HG02870 (cell line): Measurements from ENCODE around the gene LRRC36.

Source experiments
- ATAC-seq: cut with Tn5 transposase; IDR thresholded peaks from one replicate; pipeline ENCODE4 v1.9.1; 2021; ENCODE audit warnings: mild to moderate bottlenecking, moderate library complexity; ENCODE audit not compliant: unreplicated experiment

The LRRC36 gene

GRCh38 chr16:67291461-67291860 lies 35.2 kb upstream of the LRRC36 start:
- no peak for ATAC-seq

GRCh38 chr16:67294171-67294757 lies 32.4 kb upstream of the LRRC36 start:
- no peak for ATAC-seq

GRCh38 chr16:67294938-67295361 lies 31.7 kb upstream of the LRRC36 start:
- ATAC-seq = no peak

GRCh38 chr16:67296420-67296819 lies 30.2 kb upstream of the LRRC36 start:
- no peak for ATAC-seq

GRCh38 chr16:67298277-67298676 lies 28.3 kb upstream of the LRRC36 start:
- no peak for ATAC-seq

- no peak for ATAC-seq
Measured at GRCh38 chr16:67299269-67299668, 27.3 kb upstream of the LRRC36 start.

GRCh38 chr16:67301080-67301782 lies 25.4 kb upstream of the LRRC36 start:
- no peak for ATAC-seq

- no peak for ATAC-seq
Measured at GRCh38 chr16:67302076-67302475, 24.5 kb upstream of the LRRC36 start.

GRCh38 chr16:67302970-67303369 lies 23.6 kb upstream of the LRRC36 start:
- ATAC-seq = no peak

- no peak for ATAC-seq
Measured at GRCh38 chr16:67304020-67304419, 22.6 kb upstream of the LRRC36 start.

- no peak for ATAC-seq
Measured at GRCh38 chr16:67305216-67306071, 21.2 kb upstream of the LRRC36 start.

GRCh38 chr16:67310561-67310960 lies 16.1 kb upstream of the LRRC36 start:
- ATAC-seq = no peak

- ATAC-seq = peak; percentile 77
Measured at GRCh38 chr16:67311607-67312488, 14.8 kb upstream of the LRRC36 start.

GRCh38 chr16:67312719-67313118 lies 13.9 kb upstream of the LRRC36 start:
- ATAC-seq = no peak

- ATAC-seq = no peak
Measured at GRCh38 chr16:67317853-67318252, 8.8 kb upstream of the LRRC36 start.

GRCh38 chr16:67326115-67326471 lies 522 bp upstream of the LRRC36 start:
- ATAC-seq = no peak

- ATAC-seq = no peak
Measured at GRCh38 chr16:67327743-67328142, 1.1 kb downstream of the LRRC36 start.

- ATAC-seq = no peak
Measured at GRCh38 chr16:67329901-67330300, 3.3 kb downstream of the LRRC36 start.

GRCh38 chr16:67333315-67333714 lies 6.7 kb downstream of the LRRC36 start:
- ATAC-seq = no peak

GRCh38 chr16:67336116-67336515 lies 9.5 kb downstream of the LRRC36 start:
- no peak for ATAC-seq

- ATAC-seq = no peak
Measured at GRCh38 chr16:67336648-67337047, 10.0 kb downstream of the LRRC36 start.
